ENCODE results near the gene EVI5L. TPM values are rescaled to one million over a fixed set of nuclear protein-coding genes. Genes with fewer than 3 reads are reported as not detected.

Gene EVI5L
- total and polyA plus RNA-seq, 2 of the 13 experiments (the other 11 are each of a cell fraction or from before 2014, with no cell fraction given), result 1.7 to 2.4 TPM

- BruUV-seq (replicated peaks), result no TSS peak
- Histone ChIP-seq H3K27me3 (ENCODE audit: control insufficient read depth in 1 of 2, insufficient read depth in 2 of 2, low read length in 2 of 2) (peaks cover 0 to 10% of the 10 kb centered on the region in 2 experiments; a peak in 2 of 5 replicates), H3K4me2 (ENCODE audit: low read depth, low read length) (no peak overlapping the region), H3K27ac (ENCODE audit: extremely low read length, insufficient read depth, low read length) (no peak overlapping the region), H3K9me3 (ENCODE audit: low read length) (peaks cover 5% of the 10 kb centered on the region; the same call in 1 of the 2 replicates), H2AFZ (ENCODE audit: low read length) (no peak overlapping the region), H3K4me1 (ENCODE audit: insufficient read depth, low read length) (no peaks in the 10 kb centered on the region), H4K20me1 (ENCODE audit: insufficient read depth, low read length) (no peaks in the 10 kb centered on the region), H3K79me2 (ENCODE audit: insufficient read depth, low read length) (no peaks in the 10 kb centered on the region), H3K36me3 (replicated peaks in 1 of 2; ENCODE audit: control insufficient read depth in 1 of 2, insufficient read depth in 2 of 2, low read length in 2 of 2) (no peaks in the 10 kb centered on the region), H3K4me3 (replicated peaks in 1 of 3; ENCODE audit: insufficient read depth in 1 of 3, low read depth in 2 of 3, low read length in 3 of 3) (no peak overlapping the region), H3K9ac (ENCODE audit: insufficient read depth, low read depth, low read length) (no peak overlapping the region)
- intact Hi-C loops (cut with micrococcal nuclease; ENCODE audit: unreplicated experiment) (no loop called here), in situ Hi-C loops (cut with HindIII; ENCODE audit: extremely low pct_ligation_motif_present, low pct_unique_long_range_greater_than_20kb) (no loop called here)
- POLR2A ChIA-PET, result no interaction called here
- CTCF ChIA-PET (ENCODE audit: low intra/inter-chr PET ratio, low total read pairs), result no interaction called here
- no peak for DNase-seq (ENCODE audit: low spot score)
- no peak for FAIRE-seq
- WGBS (ENCODE audit: low lambda C conversion rate), result 0% methylated on average over 1 of the region's 3 CpGs
- ATAC-seq, result no peak
- TF ChIP-seq ZFP82 (CRISPR knock-in tag; IDR thresholded peaks at IDR 0.05; ENCODE audit: borderline replicate concordance) (no peak), SETDB1 (CRISPR knock-in tag; IDR thresholded peaks at IDR 0.05; ENCODE audit: borderline replicate concordance) (no peak), RERE (CRISPR knock-in tag; IDR thresholded peaks at IDR 0.05; ENCODE audit: low read depth) (no peak), ZNF30 (CRISPR knock-in tag; IDR thresholded peaks at IDR 0.05) (no peak), E2F2 (CRISPR knock-in tag; IDR thresholded peaks at IDR 0.05; ENCODE audit: borderline replicate concordance) (no peak), HHEX (CRISPR knock-in tag; IDR thresholded peaks at IDR 0.05) (no peak), CSRNP2 (CRISPR knock-in tag; conservative IDR thresholded peaks at IDR 0.05; ENCODE audit: low read depth) (no peak), ARID5B (CRISPR knock-in tag; IDR thresholded peaks at IDR 0.05) (no peak)
Measured at GRCh38 chr19:7820588-7820987, 9.4 kb upstream of the EVI5L start.
